IMR-90 (cell line): ENCODE data around the gene MYO9B. TPM values are rescaled to one million over a fixed set of nuclear protein-coding genes. Genes with fewer than 3 reads are reported as not detected.

Experiments used
- ATAC-seq: fragments of 200-7000 bp; cut with Tn5 transposase; 2 replicates; pipeline ENCODE4 v1.9.1; 2020; ENCODE audit warnings: low read depth, mild to moderate bottlenecking, moderate library complexity
- BruUV-seq: library from RNA; stranded (reverse); fragments of 400-500 nt; replicated peaks from 2 replicates; lab custom pipeline; 2021; lab: Mats Ljungman, UMichigan
- CTCF ChIA-PET: fragments of 300-600 bp; formaldehyde crosslinking; extraction: SDS; loops from one replicate; lab custom pipeline; 2021; ENCODE audit warnings: antibody characterized with exemption; lab: Yijun Ruan, JAX
- POLR2A ChIA-PET: fragments of 300-600 bp; sonication (Branson Sonifier 250); formaldehyde crosslinking; loops from one replicate; lab custom pipeline; 2022; ENCODE audit warnings: antibody characterized with exemption; ENCODE audit not compliant: unreplicated experiment; lab: Charles Lee
- DNase-seq: peaks from one replicate; pipeline ENCODE4 v3.0.0; 2013
- H2AFZ ChIP-seq: replicated peaks from 2 replicates; pipeline ENCODE3; 2013; ENCODE audit warnings: low read length, mild to moderate bottlenecking; ENCODE audit not compliant: poor library complexity
- H2AK5ac ChIP-seq: 2 replicates; pipeline ENCODE4 v1.6.1; 2013; ENCODE audit warnings: low read depth, low read length, inconsistent platforms
- H2AK9ac ChIP-seq: replicated peaks from 2 replicates; pipeline ENCODE3; 2013; ENCODE audit warnings: mild to moderate bottlenecking, low read depth, low read length, moderate library complexity; ENCODE audit not compliant: poor library complexity
- H2BK120ac ChIP-seq: 2 replicates; pipeline ENCODE4 v1.6.1; 2013; ENCODE audit warnings: low read depth, low read length, inconsistent platforms
- H2BK15ac ChIP-seq: 3 replicates; pipeline ENCODE4 v1.6.1; 2013; ENCODE audit warnings: low read depth, low read length, inconsistent platforms
- H2BK20ac ChIP-seq: 2 replicates; pipeline ENCODE4 v1.6.1; 2013; ENCODE audit warnings: low read depth, mild to moderate bottlenecking, inconsistent platforms, low read length, moderate library complexity
- H2BK5ac ChIP-seq: 2 replicates; pipeline ENCODE4 v1.6.1; 2013; ENCODE audit warnings: mild to moderate bottlenecking, low read depth, low read length, inconsistent platforms; ENCODE audit not compliant: poor library complexity, severe bottlenecking
- H3K14ac ChIP-seq: replicated peaks from 2 replicates; pipeline ENCODE4 v1.6.1; 2013; ENCODE audit warnings: low read depth, low read length, inconsistent platforms
- H3K18ac ChIP-seq: 2 replicates; pipeline ENCODE4 v1.6.1; 2013; ENCODE audit warnings: low read depth, low read length, control low read depth
- H3K23ac ChIP-seq: 2 replicates; pipeline ENCODE4 v1.6.1; 2013; ENCODE audit warnings: low read depth, low read length, inconsistent platforms
- H3K27ac ChIP-seq: 2 replicates; pipeline ENCODE4 v1.5.1; 2013; ENCODE audit warnings: mild to moderate bottlenecking, control low read depth, low read length; ENCODE audit not compliant: insufficient read depth
- H3K27me3 ChIP-seq: 2 replicates; pipeline ENCODE4 v1.6.1; 2013; ENCODE audit warnings: low read length; ENCODE audit not compliant: control insufficient read depth, insufficient read depth
- H3K36me3 ChIP-seq: 2 replicates; pipeline ENCODE4 v1.6.1; 2013; ENCODE audit warnings: low read length, mixed read lengths; ENCODE audit not compliant: control insufficient read depth, insufficient read depth
- H3K4ac ChIP-seq: 2 replicates; pipeline ENCODE4 v1.6.1; 2013; ENCODE audit warnings: low read depth, low read length, inconsistent platforms
- H3K4me1 ChIP-seq: 2 replicates; pipeline ENCODE4 v1.6.1; 2013; ENCODE audit warnings: low read length, mixed read lengths; ENCODE audit not compliant: control insufficient read depth, insufficient read depth
- H3K4me2 ChIP-seq: 2 replicates; pipeline ENCODE4 v1.6.1; 2013; ENCODE audit warnings: low read depth, mild to moderate bottlenecking, control low read depth, low read length, moderate library complexity
- H3K4me3 ChIP-seq: 2 replicates; pipeline ENCODE4 v1.5.1; 2013; ENCODE audit warnings: low read depth, mild to moderate bottlenecking, control low read depth, low read length, moderate library complexity; ENCODE audit not compliant: insufficient read depth
- H3K56ac ChIP-seq: 2 replicates; pipeline ENCODE4 v1.6.1; 2013; ENCODE audit warnings: low read length, inconsistent platforms; ENCODE audit not compliant: insufficient read depth; ENCODE audit errors: extremely low read depth
- H3K79me1 ChIP-seq, 2 experiments: 2 replicates each; pipeline ENCODE4 v1.6.1; 2013; ENCODE audit warnings: low read length in 2 of 2, inconsistent platforms in 1 of 2, low read depth in 1 of 2
- H3K9ac ChIP-seq: 2 replicates; pipeline ENCODE4 v1.6.1; 2013; ENCODE audit warnings: low read depth, low read length, control low read depth
- H3K9me1 ChIP-seq: 2 replicates; pipeline ENCODE4 v1.6.1; 2013; ENCODE audit warnings: low read length, inconsistent platforms; ENCODE audit not compliant: insufficient read depth
- H3K9me3 ChIP-seq: 2 replicates; pipeline ENCODE4 v1.6.1; 2013; ENCODE audit warnings: low read length; ENCODE audit not compliant: control insufficient read depth, insufficient read depth
- H4K20me1 ChIP-seq: 2 replicates; pipeline ENCODE4 v1.6.1; 2013; ENCODE audit warnings: low read length, inconsistent platforms; ENCODE audit not compliant: insufficient read depth
- H4K5ac ChIP-seq: 2 replicates; pipeline ENCODE4 v1.6.1; 2013; ENCODE audit warnings: mild to moderate bottlenecking, low read depth, low read length, control low read depth
- H4K8ac ChIP-seq, 2 experiments: 2 replicates each; pipeline ENCODE4 v1.6.1; 2013; ENCODE audit warnings: low read depth in 2 of 2, low read length in 2 of 2, control low read depth in 1 of 2, inconsistent platforms in 1 of 2
- H4K91ac ChIP-seq: 2 replicates; pipeline ENCODE4 v1.6.1; 2013; ENCODE audit warnings: low read depth, low read length, inconsistent platforms; ENCODE audit not compliant: insufficient read depth
- BHLHE40 ChIP-seq: fragments of 150-350 bp; IDR thresholded peaks from 2 replicates; pipeline ENCODE4 v1.6.1; 2016; ENCODE audit warnings: mild to moderate bottlenecking, low read depth, low read length
- CEBPB ChIP-seq: IDR thresholded peaks from 2 replicates; pipeline ENCODE4 v1.6.1; 2012; ENCODE audit warnings: low read depth, low read length, improper control_type of control experiment
- CHD1 ChIP-seq: IDR thresholded peaks from 2 replicates; pipeline ENCODE4 v1.6.1; 2012; ENCODE audit warnings: low read depth, low read length, improper control_type of control experiment
- FOS ChIP-seq: fragments of 150-350 bp; IDR thresholded peaks from 2 replicates; pipeline ENCODE4 v1.6.1; 2016; ENCODE audit warnings: low read depth, low read length
- MAFK ChIP-seq: IDR thresholded peaks from 2 replicates; pipeline ENCODE4 v1.6.1; 2012; ENCODE audit warnings: low read depth, low read length, improper control_type of control experiment
- MAZ ChIP-seq: IDR thresholded peaks from 2 replicates; pipeline ENCODE4 v1.6.1; 2012; ENCODE audit warnings: low read depth, mild to moderate bottlenecking, low read length, improper control_type of control experiment, moderate library complexity, borderline replicate concordance
- MXI1 ChIP-seq: IDR thresholded peaks from 2 replicates; pipeline ENCODE4 v1.6.1; 2012; ENCODE audit warnings: low read depth, mild to moderate bottlenecking, low read length, moderate library complexity, borderline replicate concordance
- NFE2L2 ChIP-seq: fragments of 150-350 bp; IDR thresholded peaks from 2 replicates; pipeline ENCODE4 v1.6.1; 2016; ENCODE audit warnings: low read depth, mild to moderate bottlenecking, low read length
- POLR2A ChIP-seq: IDR thresholded peaks from 2 replicates; pipeline ENCODE4 v1.6.1; 2012; ENCODE audit warnings: mild to moderate bottlenecking, low read depth, low read length
- RAD21 ChIP-seq: IDR thresholded peaks from 2 replicates; pipeline ENCODE4 v1.6.1; 2012; ENCODE audit warnings: low read length, improper control_type of control experiment
- RCOR1 ChIP-seq: IDR thresholded peaks from 2 replicates; pipeline ENCODE4 v1.6.1; 2012; ENCODE audit warnings: mild to moderate bottlenecking, low read length, improper control_type of control experiment; ENCODE audit not compliant: insufficient replicate concordance
- RFX5 ChIP-seq: IDR thresholded peaks from 2 replicates; pipeline ENCODE4 v1.8.0; 2012; ENCODE audit warnings: low read depth, mild to moderate bottlenecking, low read length, moderate library complexity
- SMC3 ChIP-seq: fragments of 150-350 bp; IDR thresholded peaks from 2 replicates; pipeline ENCODE4 v1.6.1; 2016; ENCODE audit warnings: low read depth, mild to moderate bottlenecking, antibody characterized with exemption, low read length, moderate library complexity
- USF2 ChIP-seq: fragments of 150-350 bp; IDR thresholded peaks from 2 replicates; pipeline ENCODE4 v1.6.1; 2017; ENCODE audit warnings: mild to moderate bottlenecking, antibody characterized with exemption, low read length, low read depth
- WGBS, 2 experiments: methylation state at CpG; one replicate each; pipeline versions ENCODE4 v1.1.5 to v1.1.7; 2013; ENCODE audit warnings: missing lambda C conversion rate in 2 of 2; ENCODE audit not compliant: insufficient read length in 1 of 2; ENCODE audit errors: extremely low coverage in 2 of 2; 5-methylcytosine and 5-hydroxymethylcytosine counted together
- dilution Hi-C: fragments of 300-500 bp; cut with HindIII; formaldehyde crosslinking; loops from one replicate; pipeline ENCODE4 v1.14.3; 2018; ENCODE audit warnings: low sequenced_read_pairs; ENCODE audit not compliant: unreplicated experiment
- in situ Hi-C: fragments of 300-500 bp; cut with MboI; formaldehyde crosslinking; loops from 3 replicates; pipeline ENCODE4 v1.14.3; 2019; ENCODE audit warnings: low sequenced_read_pairs, inconsistent platforms, mixed read lengths
- intact Hi-C: fragments of 100-400 bp; cut with micrococcal nuclease; formaldehyde crosslinking; loops from 2 replicates; pipeline ENCODE4 v1.10.0; 2022
- polyA plus RNA-seq, 3 experiments: library from polyadenylated mRNA; depleted of rRNA; stranded (reverse); fragments of >200 nt; gene quantifications; 2 replicates each; pipeline ENCODE4 v1.2.3, GENCODE V29; 2012; ENCODE audit warnings: low replicate concordance in 1 of 3
- total RNA-seq: library from RNA; depleted of rRNA; stranded (reverse); fragments of >200 nt; gene quantifications from 2 replicates; pipeline ENCODE4 v1.2.3, GENCODE V29; 2012
- TF ChIP-seq, protein P1 (sequence below): conservative IDR thresholded peaks from 2 replicates; pipeline ENCODE4 v1.5.1; 2012; ENCODE audit warnings: mild to moderate bottlenecking, low read depth, low read length, improper control_type of control experiment

Gene MYO9B
- total and polyA plus RNA-seq, 2 of the 4 experiments (the other 2 are of a cell fraction), result 61.8 to 77.8 TPM

- no peak for TF ChIP-seq BHLHE40
These were observed 95.1 kb downstream of the MYO9B start (continued) for GRCh38 chr19:17170538-17171297.

GRCh38 chr19:17171874-17172273, 96.3 kb downstream of the MYO9B start:
- Histone ChIP-seq H2BK15ac (no peak overlapping the region), H4K91ac (no peak overlapping the region), H3K18ac (no peak overlapping the region), H2BK20ac (no peak overlapping the region), H3K14ac (no peak overlapping the region), H4K5ac (no peak overlapping the region), H3K9me3 (no peaks in the 10 kb centered on the region), H3K27me3 (no peaks in the 10 kb centered on the region), H3K9ac (no peak overlapping the region), H2AK5ac (no peak overlapping the region), H3K79me1 (peaks cover 14 to 23% of the 10 kb centered on the region in 2 experiments; a peak in 2 of 4 replicates), H3K9me1 (peaks cover 3% of the 10 kb centered on the region; the same call in 1 of the 2 replicates), H4K20me1 (peaks cover 9% of the 10 kb centered on the region; the same call in 1 of the 2 replicates), H3K56ac (no peak overlapping the region), H2AK9ac (no peak overlapping the region), H3K4me1 (peaks cover 4% of the 10 kb centered on the region; the same call in 1 of the 2 replicates), H3K4ac (no peak overlapping the region), H3K36me3 (peaks cover 66% of the 10 kb centered on the region), H2BK5ac (no peak overlapping the region), H3K27ac (no peak overlapping the region), H2AFZ (no peak overlapping the region), H3K4me3 (no peak overlapping the region), H3K23ac (no peak overlapping the region), H2BK120ac (no peak overlapping the region), H4K8ac (no peak overlapping the region), H3K4me2 (no peak overlapping the region)
- no peak for DNase-seq
- ChIA-PET CTCF (no interaction called here), POLR2A (no interaction called here)
- dilution Hi-C loops, result no loop called here
- no TSS peak for BruUV-seq
- ATAC-seq, result no peak
- WGBS, 2 experiments, result 96% methylated on average over 4 of the region's 8 CpGs; no CpG with 5 or more reads in 1 of the 2 experiments
- intact Hi-C loops, result no loop called here
- in situ Hi-C loops, result no loop called here
- TF ChIP-seq MAFK (no peak), POLR2A (no peak), MXI1 (no peak), NFE2L2 (no peak), BHLHE40 (no peak), MAZ (no peak), RAD21 (no peak), RCOR1 (no peak), CHD1 (no peak), CEBPB (no peak), FOS (no peak), USF2 (no peak), SMC3 (no peak), RFX5 (no peak)
- TF ChIP-seq, protein P1, sequence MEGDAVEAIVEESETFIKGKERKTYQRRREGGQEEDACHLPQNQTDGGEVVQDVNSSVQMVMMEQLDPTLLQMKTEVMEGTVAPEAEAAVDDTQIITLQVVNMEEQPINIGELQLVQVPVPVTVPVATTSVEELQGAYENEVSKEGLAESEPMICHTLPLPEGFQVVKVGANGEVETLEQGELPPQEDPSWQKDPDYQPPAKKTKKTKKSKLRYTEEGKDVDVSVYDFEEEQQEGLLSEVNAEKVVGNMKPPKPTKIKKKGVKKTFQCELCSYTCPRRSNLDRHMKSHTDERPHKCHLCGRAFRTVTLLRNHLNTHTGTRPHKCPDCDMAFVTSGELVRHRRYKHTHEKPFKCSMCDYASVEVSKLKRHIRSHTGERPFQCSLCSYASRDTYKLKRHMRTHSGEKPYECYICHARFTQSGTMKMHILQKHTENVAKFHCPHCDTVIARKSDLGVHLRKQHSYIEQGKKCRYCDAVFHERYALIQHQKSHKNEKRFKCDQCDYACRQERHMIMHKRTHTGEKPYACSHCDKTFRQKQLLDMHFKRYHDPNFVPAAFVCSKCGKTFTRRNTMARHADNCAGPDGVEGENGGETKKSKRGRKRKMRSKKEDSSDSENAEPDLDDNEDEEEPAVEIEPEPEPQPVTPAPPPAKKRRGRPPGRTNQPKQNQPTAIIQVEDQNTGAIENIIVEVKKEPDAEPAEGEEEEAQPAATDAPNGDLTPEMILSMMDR, result no peak
